GM21717 (cell line): ENCODE results near the gene PPP1R14D.

Source experiments
- ATAC-seq: cut with Tn5 transposase; IDR thresholded peaks from one replicate; pipeline ENCODE4 v1.9.1; 2021; ENCODE audit warnings: mild to moderate bottlenecking, moderate library complexity; ENCODE audit not compliant: unreplicated experiment

PPP1R14D gene

GRCh38 chr15:40823572-40824343, 4.8 kb downstream of the PPP1R14D start:
- ATAC-seq: no peak

GRCh38 chr15:40821195-40821594, 7.3 kb downstream of the PPP1R14D start:
- ATAC-seq: no peak

GRCh38 chr15:40819048-40819447, 9.5 kb downstream of the PPP1R14D start:
- no peak for ATAC-seq

GRCh38 chr15:40815042-40815698, 13.3 kb downstream of the PPP1R14D start:
- ATAC-seq: no peak

- ATAC-seq: no peak
Observed at GRCh38 chr15:40812721-40813425, 15.6 kb downstream of the PPP1R14D start.

GRCh38 chr15:40808861-40809450, 19.6 kb downstream of the PPP1R14D start:
- ATAC-seq: no peak

DNA sequence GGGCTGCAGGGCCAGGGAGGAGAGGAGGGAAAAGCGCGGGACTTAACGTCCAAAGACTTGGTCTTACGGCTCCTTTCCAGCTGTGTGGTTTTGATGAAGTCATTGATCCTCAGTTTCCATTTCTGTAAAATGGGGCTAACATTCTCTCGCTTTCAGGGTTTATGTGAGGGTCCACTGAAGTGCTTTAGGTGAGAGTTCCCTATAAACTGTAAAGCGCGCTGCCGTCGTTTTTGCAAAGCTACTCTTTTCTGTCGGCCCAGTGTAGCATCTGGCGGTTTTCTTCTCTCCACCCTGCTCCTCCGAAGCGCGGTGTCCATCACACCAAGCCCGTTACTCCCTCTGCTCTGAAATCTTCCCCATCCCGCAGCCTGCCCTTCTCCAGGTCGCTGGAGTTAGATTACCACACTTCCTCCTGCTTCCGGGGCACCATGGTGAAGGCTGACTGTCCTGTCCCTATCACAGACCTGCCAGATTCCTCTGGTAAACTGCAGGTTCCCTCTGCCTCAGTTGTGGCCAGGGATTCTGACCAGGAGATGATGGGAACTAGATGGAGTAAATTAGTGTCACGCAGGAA, 20.5 kb downstream of the PPP1R14D start:
- no peak for ATAC-seq

DNA sequence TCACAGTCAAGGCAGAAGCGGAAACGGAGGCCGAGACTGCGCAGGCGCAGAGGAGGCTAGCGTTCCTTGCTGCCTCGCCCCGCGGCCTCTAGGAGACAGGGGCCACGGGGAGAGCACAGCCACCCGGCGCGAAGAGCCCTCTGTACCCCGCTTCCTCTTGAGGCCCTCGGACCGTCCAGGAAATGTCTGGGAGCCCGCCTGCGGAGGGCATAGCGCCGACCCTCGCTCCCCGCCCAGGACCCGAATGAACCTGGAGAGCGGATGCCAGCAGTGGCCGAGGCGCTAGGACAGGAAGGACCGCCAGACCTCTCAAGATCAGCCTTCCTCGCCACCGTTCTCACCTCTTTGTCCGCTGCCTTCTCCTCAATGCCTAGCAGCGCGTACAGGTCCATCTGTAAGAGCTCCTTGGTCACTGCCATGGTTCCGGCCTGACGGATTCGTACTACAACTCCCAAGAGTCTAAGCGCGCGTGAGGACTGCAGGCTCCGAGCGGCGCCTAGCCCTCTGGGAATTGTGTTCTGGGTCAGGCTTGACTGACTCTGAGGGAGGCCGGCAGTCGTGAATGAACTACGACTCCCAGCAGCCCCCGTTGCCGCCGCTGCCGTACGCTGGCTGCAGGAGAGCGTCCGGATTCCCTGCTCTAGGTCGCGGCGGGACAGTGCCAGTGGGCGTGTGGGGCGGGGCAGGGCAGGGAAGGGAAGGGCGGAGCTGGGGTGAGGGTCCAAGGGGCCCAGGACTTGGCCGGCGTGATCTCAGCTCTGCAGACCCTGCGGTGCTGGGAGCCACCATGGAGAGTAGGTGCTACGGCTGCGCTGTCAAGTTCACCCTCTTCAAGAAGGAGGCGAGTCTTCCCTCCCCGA, 21.2 kb downstream of the PPP1R14D start, which contains the start of the genes DNAJC17 and ZFYVE19:
Gene DNAJC17 (minus strand): TSS at position 446 of the 860 bp plus-strand sequence. CDS start 27 bp downstream, at position 419.
Gene ZFYVE19 (plus strand): TSS at position 62 of the 860 bp plus-strand sequence. CDS start 501 bp downstream, at position 563.
- peak; percentile 87 for ATAC-seq

- ATAC-seq: no peak
Observed at GRCh38 chr15:40806672-40807027, 21.9 kb downstream of the PPP1R14D start.

DNA sequence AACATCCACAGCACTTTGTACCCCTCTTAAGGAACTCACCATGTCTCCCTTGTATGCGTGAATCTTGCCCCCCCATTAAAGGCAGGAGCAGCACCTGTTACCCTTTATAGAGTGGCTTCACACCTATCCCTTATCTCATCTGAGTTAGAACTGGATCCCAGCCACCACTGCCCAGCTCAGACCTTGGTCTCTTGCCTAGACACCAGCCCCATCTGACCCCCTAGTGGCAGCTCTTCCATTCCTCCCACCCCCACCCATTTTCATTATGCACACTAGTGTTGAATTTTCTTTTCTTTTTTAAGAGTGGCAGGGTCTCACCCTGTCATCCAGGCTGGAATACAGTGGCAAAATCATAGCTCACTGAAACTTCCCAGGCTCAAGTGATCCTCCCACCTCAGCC, 24.8 kb downstream of the PPP1R14D start:
- no peak for ATAC-seq

- ATAC-seq: no peak
Observed at GRCh38 chr15:40803076-40803475, 25.4 kb downstream of the PPP1R14D start.

DNA sequence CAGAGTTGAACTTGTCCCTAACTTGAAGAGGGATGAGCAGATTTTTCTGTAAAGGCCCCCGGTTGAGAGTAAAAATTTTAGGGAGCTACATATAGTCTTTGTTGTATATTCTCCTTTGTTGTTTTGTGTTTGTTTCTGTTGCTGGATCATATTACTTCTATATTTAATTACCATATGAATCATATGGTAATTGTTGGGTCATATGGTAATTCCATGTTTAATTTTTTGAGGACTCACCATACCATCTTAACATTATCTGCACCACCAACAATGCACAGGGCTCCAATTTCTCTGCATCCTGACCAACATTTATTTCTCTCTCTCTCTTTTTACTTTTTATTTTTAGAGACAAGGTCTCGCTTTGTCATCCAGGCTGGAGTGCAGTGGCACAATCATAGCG, 29.0 kb downstream of the PPP1R14D start:
- no peak for ATAC-seq

- no peak for ATAC-seq
Observed at GRCh38 chr15:40796512-40796911, 32.0 kb downstream of the PPP1R14D start.

DNA sequence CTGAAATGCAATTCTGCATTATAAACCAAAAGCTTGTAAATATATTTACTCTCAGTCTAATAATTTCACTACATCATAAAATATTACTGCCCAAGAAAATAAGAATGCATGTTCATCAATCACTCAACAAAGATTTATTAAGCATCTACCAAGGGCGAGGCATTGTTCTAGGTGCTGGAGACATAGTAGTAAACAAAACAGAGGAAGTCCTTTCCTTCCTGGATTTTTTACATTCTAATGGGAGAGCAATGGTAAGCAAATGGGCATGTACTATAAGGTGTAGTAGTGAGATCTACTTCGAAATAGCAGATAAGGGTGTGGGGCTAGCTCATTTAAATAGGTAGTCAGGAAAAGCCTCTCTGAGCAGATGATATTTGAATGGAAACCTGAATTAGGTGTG, 32.5 kb downstream of the PPP1R14D start:
- no peak for ATAC-seq

- no peak for ATAC-seq
Observed at GRCh38 chr15:40793216-40793989, 35.1 kb downstream of the PPP1R14D start.

DNA sequence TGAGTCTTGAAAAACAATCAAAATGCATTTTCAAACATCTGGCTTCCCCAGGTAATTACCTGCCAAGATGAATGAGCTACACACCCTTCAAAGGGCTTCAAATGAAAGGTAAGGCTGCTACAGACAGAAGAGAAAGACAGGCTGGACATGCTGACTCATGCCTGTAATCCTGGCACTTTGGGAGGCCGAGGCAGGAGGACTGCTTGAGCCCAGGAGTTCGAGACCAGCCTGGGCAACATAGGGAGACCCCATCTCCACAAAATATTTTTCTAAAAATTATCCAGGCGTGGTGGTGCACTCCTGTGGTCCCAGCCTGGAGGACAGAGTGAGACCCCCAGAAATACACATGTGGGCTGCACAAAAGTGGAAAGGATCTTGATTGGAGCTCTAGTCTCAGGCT, 36.1 kb downstream of the PPP1R14D start:
- no peak for ATAC-seq

DNA sequence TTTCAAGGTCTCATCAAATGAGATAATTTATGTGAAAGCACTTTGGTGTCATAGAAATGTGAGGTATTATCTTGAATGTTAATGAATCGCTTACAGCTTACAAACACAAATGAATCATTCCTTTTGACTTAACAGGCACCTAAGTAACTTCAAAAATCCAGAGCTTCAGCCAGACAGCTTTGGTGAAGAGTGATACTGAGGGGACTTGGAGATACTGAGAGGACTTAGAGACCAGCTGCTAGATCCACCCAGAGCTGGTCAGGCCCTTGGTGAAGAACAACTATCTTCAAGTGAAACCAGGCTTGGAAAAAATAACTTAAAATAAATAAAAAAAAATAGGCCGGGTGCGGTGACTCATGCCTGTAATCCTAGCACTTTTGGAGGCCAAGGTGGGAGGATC, 37.8 kb downstream of the PPP1R14D start:
- no peak for ATAC-seq

- no peak for ATAC-seq
Observed at GRCh38 chr15:40789999-40790398, 38.5 kb downstream of the PPP1R14D start.

GRCh38 chr15:40789119-40789518, 39.4 kb downstream of the PPP1R14D start:
- ATAC-seq: no peak
